Measurements from ENCODE around the gene ATR. TPM values are rescaled to one million over a fixed set of nuclear protein-coding genes. Genes with fewer than 3 reads are reported as not detected.

The ATR gene
- total RNA-seq, 1 experiment from 2014 or later: 17.5 TPM

GRCh38 chr3:142543307-142543706 lies 35.2 kb downstream of the ATR start:
- CTCF ChIA-PET: no interaction called here
- Mint-ChIP-seq H3K27me3 (ENCODE audit: insufficient read depth, unreplicated experiment) (no peaks in the 10 kb centered on the region), H3K36me3 (ENCODE audit: insufficient read depth, unreplicated experiment) (no peaks in the 10 kb centered on the region), H3K4me1 (ENCODE audit: low read depth, unreplicated experiment) (no peaks in the 10 kb centered on the region), H3K4me3 (ENCODE audit: unreplicated experiment) (no peak overlapping the region), H3K27ac (ENCODE audit: unreplicated experiment) (no peak overlapping the region), H3K9me3 (ENCODE audit: unreplicated experiment) (no peaks in the 10 kb centered on the region)
- Histone ChIP-seq H3K4me3 (ENCODE audit: low read depth, low read length) (no peak overlapping the region), H3K36me3 (ENCODE audit: control insufficient read depth, insufficient read depth, low read length) (no peaks in the 10 kb centered on the region), H3K9me3 (no peaks in the 10 kb centered on the region), H3K4me1 (no peaks in the 10 kb centered on the region; the same call in 1 of the 2 replicates), H3K27me3 (replicated peaks; ENCODE audit: control insufficient read depth, insufficient read depth, low read length) (no peaks in the 10 kb centered on the region)
- no peak for TF ChIP-seq CTCF (IDR thresholded peaks at IDR 0.05; ENCODE audit: insufficient read depth in 1 of 2, low read depth in 1 of 2, low read length in 1 of 2, severe bottlenecking in 1 of 2, unreplicated experiment in 1 of 2)
- BruUV-seq (replicated peaks): no TSS peak
- intact Hi-C loops (cut with micrococcal nuclease; ENCODE audit: unreplicated experiment): no loop called here
- POLR2A ChIA-PET: no interaction called here
- DNase-seq: no peak

- H3K27ac Mint-ChIP-seq (ENCODE audit: unreplicated experiment): no peak overlapping the region
- Histone ChIP-seq H3K4me1 (no peaks in the 10 kb centered on the region), H3K27me3 (replicated peaks; ENCODE audit: control insufficient read depth, insufficient read depth, low read length) (no peaks in the 10 kb centered on the region), H3K36me3 (ENCODE audit: control insufficient read depth, insufficient read depth, low read length) (no peaks in the 10 kb centered on the region), H3K4me3 (ENCODE audit: low read depth, low read length) (no peak overlapping the region), H3K9me3 (no peaks in the 10 kb centered on the region)
- no peaks in the 10 kb centered on the region for H3K27me3 Mint-ChIP-seq (ENCODE audit: insufficient read depth, unreplicated experiment)
- no peaks in the 10 kb centered on the region for H3K9me3 Mint-ChIP-seq (ENCODE audit: unreplicated experiment)
- no peak overlapping the region for H3K4me3 Mint-ChIP-seq (ENCODE audit: unreplicated experiment)
- ChIA-PET POLR2A (no interaction called here), CTCF (no interaction called here)
- DNase-seq: no peak
- no peaks in the 10 kb centered on the region for H3K36me3 Mint-ChIP-seq (ENCODE audit: insufficient read depth, unreplicated experiment)
- BruUV-seq (replicated peaks): no TSS peak
- no peak for TF ChIP-seq CTCF (IDR thresholded peaks at IDR 0.05; ENCODE audit: insufficient read depth in 1 of 2, low read depth in 1 of 2, low read length in 1 of 2, severe bottlenecking in 1 of 2, unreplicated experiment in 1 of 2)
- H3K4me1 Mint-ChIP-seq (ENCODE audit: low read depth, unreplicated experiment): no peaks in the 10 kb centered on the region
- intact Hi-C loops (cut with micrococcal nuclease; ENCODE audit: unreplicated experiment): no loop called here
Observed at GRCh38 chr3:142542054-142542453, 36.5 kb downstream of the ATR start.

GRCh38 chr3:142536519-142536918 lies 42.0 kb downstream of the ATR start:
- H3K4me1 Mint-ChIP-seq (ENCODE audit: low read depth, unreplicated experiment): no peaks in the 10 kb centered on the region
- ChIA-PET POLR2A (no interaction called here), CTCF (no interaction called here)
- peaks cover 13% of the 10 kb centered on the region for H3K36me3 Mint-ChIP-seq (ENCODE audit: insufficient read depth, unreplicated experiment)
- H3K27me3 ChIP-seq (replicated peaks; ENCODE audit: control insufficient read depth, insufficient read depth, low read length): no peaks in the 10 kb centered on the region
- no peaks in the 10 kb centered on the region for H3K9me3 Mint-ChIP-seq (ENCODE audit: unreplicated experiment)
- no peaks in the 10 kb centered on the region for H3K9me3 ChIP-seq
- intact Hi-C loops (cut with micrococcal nuclease; ENCODE audit: unreplicated experiment): no loop called here
- H3K4me1 ChIP-seq: no peaks in the 10 kb centered on the region
- no peak overlapping the region for H3K27ac Mint-ChIP-seq (ENCODE audit: unreplicated experiment)
- H3K4me3 Mint-ChIP-seq (ENCODE audit: unreplicated experiment): no peak overlapping the region
- no peak overlapping the region for H3K4me3 ChIP-seq (ENCODE audit: low read depth, low read length)
- no peaks in the 10 kb centered on the region for H3K27me3 Mint-ChIP-seq (ENCODE audit: insufficient read depth, unreplicated experiment)
- H3K36me3 ChIP-seq (ENCODE audit: control insufficient read depth, insufficient read depth, low read length): no peaks in the 10 kb centered on the region
- DNase-seq: no peak
- BruUV-seq (replicated peaks): no TSS peak
- no peak for TF ChIP-seq CTCF (IDR thresholded peaks at IDR 0.05; ENCODE audit: insufficient read depth in 1 of 2, low read depth in 1 of 2, low read length in 1 of 2, severe bottlenecking in 1 of 2, unreplicated experiment in 1 of 2)

All from Caco-2 (cell line).